DMS79 treated with DMSO at 0.1 percent for 48 hours (cell line): ENCODE measurements around the gene ANAPC2.

Source experiments
- DNase-seq: peaks from one replicate; lab custom pipeline; 2025; lab: John Stamatoyannopoulos, UW

The ANAPC2 gene

DNA sequence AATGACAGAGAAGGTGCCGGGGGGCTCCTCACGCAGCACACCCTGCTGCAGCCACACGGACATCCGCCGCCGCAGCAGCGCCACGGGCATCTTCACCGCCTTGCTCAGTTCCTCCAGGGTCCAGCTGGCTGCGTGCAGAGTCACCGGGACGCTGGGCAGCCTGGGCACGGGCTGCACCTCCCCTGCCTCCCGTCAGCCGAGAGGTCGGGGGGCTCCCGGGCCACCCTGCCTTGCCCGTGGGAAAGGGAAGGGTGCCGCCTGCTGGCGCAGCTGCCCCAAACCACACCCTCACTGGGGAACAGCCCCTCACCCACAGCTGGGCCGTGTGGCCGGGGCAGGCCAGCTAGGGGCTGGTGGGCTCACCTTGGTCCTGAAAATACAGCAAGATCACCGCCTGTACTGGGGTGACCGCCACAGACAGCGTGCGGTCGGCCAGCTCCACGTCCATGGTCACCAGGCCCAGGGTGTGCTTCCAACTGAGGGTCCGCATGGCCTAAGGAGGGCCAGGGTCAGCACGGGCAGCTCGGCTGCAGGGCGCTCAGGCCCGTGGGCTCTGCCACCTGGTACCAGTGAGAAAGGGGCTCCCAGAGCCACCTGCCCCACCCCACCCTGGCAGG is 12.9 kb downstream of the ANAPC2 start:
- no peak for DNase-seq

DNA sequence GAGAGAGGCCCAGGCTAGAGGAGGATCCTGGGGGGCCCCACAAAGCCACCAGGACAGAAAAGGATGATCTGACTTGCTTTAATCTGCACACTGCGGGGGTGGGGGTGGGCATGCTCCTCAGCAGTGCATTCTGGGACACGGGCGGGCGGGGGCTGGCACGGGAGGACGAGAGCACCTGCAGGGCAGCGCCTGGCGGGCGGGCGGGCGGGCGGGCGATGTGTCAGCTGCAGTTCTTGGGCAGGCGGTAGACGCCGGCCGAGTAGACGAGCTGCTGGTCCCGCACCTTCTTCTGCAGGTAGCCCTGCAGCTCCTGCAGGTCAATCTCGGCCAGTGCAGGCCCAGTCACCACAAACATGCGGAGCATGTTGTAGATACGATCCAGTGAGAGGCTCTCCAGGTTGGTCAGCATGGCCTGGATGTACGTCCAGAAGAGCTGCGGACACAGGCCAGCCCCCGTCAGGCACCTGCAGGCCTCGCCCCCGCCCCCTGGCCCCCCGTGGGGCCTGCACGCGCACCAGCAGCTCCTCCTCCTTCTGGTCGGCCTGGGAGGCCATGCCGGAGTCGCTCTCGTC is 13.6 kb downstream of the ANAPC2 start:
- DNase-seq: no peak

DNA sequence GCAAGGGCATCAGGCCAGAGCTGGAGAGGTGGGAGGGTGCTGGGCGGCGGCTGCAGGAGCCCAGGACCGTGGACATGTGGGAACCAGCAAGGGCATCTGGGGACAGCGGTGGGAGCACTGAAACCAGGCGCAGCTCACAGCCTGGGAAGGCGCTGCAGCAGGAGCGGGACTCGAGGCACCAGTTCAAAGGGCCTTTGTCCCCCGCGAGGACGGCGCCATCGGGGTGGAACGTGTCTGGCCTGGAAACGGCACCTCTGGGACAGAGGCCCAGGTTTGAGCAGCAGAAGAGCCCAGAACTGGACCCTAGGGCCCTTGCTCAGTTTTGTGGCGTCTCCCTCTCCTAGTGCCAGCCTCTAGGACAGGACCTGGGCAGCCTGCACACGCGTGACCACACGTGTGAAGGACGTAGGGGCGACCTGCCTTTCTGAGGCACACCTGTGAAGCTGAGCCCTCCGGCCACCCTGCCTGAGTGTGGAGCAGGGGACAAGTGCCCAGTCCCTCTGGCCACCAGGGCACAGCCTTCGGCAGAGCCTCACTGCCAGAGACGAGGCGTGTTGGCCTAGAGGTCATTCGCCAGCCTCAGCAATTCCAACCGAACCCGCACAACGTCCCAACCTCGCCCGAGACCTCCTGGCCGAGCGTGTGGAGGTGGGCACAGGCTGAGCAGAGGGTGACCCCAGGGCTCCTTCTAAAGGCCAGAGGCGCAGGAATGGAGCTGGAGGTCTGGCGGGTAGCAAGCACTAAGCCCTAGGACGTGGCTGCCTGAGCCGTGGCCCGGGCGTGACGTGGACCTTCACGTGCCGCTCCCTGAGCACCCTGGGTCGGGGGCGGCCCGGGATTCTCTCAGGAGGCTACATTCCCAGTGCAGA is 14.3 kb downstream of the ANAPC2 start:
- no peak for DNase-seq

DNA sequence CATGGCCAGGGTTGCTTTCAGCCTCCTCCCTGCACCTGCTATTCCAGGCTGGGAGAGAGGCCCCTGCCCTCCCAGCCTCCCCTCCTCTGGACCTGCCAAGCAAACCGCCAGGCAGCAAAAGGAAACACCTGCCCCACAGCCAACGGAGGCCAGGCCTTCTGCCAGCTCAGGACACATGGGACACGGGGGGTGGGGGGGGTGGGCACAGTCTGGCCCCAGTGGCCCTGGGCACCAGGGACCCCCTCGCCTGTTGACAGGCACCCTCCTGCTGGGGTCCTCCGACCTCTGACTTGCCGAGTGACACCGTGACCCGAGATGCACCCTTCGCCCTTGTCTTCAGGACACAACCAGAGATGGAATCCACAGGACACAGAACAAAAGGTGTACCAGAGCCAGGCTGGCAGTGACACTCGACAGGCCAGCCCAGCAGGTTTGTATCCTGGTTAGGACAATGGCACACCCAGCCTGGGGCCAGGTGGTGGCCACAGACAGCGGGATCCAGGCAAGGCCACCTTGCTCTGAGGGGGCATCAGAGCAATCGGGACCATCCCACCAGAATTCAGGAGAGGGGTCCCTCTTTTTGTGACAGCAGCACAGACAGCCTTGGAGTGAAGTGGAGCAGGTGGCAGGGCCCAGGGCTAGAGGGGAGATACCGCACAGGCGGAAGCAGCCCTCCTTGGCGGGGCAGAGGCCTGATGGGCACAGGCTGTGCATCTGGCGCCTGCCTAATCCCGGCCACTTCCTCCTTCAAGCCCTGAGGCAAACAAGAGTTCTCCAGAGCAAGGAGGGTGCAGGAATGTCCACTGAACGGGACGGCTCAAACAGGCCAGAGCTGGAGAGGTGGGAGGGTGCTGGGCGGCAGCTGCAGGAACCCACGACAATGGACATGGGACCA is 15.2 kb downstream of the ANAPC2 start:
- no peak for DNase-seq

DNA sequence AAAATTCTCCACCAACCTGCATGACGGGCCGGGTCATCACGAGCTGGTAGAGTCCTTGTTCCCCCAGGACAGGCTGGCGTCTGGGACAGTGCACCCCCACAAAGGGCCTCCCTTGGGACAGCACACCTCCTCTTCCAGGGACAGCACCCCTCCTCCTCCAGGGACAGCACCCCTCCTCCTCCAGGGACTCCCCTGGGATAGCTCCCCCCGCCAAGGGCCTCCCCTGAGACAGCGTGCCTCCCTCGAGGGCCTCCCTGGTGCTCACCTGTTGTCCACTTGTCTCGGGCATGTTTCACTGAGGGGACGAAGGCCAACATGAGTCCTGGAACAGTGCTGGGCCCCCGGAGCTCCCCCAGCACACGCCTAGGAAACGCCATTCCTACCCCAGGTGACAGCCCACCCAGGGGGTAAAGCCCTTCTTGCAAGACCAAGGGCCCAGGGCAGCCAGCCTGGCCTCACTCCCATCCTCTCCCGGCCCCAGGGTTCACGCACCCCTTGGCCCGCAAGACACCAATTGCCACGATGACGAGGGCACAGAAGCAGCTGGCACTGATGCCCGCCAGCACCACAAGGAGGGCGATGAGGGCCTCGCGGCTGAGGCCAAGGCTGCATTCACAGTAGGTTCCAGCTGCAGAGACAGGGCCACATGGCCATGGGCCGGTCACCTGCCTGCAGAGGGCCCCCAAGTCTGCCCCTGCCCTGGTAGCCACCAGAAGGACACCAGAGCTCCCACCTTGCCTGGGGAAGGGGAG is 17.0 kb downstream of the ANAPC2 start:
- no peak for DNase-seq

DNA sequence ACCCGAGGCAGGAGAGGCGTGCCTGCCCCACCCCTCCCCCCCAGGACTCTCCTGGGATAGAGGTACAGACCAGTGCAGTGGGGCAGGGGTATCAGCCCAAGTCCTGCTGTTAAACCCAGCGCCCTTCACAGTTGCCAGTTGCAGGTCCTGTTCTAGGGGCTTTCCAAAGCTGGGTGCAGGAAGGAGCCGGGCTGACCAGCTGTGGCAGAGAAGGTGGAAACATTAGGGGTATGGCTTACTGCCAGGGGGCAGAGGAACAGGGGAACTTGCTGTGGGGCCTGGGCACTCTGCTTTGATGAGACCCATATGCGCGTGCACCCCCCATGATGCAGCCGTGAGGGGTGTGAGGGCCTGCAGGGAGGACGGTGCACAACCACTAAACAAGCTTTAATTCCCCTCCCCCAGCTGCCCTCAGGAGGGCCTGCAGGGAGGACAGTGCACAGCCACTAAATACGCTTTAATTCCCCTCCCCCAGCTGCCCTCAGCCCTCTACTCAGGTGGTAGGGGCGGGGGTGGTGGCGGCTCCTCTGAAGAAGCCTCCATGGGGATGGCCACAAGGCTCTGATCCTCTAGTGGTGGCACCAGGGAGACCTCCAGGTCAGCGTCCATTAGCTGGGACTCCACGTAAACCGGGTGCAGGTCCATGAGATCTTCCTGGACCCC is 17.7 kb downstream of the ANAPC2 start:
- DNase-seq: no peak

DNA sequence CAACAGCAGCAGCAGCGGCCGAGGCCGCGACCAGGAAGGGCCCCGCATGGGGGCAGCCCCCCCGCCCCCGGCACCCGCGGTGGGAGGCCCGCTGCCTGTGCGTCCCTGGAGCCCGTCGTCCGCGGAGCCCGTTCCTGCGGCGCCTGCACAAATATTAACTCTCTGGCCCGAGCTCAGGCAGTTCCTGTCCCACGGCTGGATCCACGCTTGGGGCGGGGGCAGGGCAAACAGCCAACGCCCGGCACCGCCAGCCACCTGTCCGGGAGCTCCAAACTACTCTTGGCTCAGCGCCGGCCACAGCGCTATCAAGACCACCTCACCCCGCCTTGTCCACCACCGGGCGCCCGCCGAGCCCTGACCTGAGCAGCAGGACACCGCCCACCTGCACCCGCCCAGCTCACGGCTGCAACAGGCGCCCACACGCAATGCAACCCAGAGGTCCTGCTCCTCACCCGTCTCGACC is 18.4 kb downstream of the ANAPC2 start, which contains the start of gene LRRC26:
Gene LRRC26 (minus strand): TSS at position 156 of the 463 bp plus-strand sequence. CDS start 108 bp downstream, at position 48.
- DNase-seq: no peak

DNA sequence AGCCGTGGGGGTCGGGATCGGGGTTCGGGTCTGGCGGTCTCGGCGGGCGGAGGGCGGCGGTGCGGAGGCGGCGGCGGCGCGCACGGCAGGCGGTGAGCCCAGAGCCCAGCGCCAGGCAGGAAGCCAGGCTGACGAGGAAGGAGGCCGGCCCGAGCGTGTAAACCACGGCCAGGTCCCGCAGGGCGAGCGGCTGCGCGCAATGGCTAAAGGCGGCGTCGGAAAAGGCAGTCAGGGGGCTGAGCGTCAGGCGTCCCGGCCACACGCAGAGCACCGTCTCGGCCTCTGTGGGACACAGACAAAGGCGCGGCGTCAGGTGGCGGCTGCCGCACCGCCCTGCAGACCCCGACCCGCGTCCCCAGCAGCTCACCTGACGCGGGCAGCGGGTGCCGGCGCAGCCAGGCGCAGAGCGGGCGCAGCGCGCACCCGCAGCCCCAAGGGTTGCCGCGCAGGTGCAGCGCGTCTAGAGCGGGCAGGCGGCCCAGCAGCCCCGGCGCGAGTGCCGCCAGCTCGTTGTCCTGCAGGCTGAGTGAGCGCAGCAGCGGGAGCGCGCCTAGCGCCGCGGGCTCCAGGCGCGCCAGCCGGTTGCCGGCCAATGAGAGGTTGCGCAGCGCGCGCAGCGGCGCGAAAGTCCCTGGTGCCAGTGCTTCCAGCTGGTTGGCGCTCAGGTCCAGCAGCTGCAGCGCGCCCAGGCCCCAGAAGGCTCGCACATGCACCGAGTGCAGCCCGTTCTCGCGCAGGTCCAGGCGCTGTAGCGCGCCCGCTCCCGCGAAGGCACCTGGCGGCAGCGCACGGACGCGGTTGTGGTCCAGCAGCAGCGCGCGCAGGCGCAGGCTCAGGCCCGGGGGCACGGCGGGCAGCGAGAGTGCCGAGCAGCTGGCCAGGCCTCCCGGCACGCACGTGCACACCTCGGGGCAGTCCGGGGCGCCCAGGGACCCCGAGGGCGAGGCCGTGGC is 19.2 kb downstream of the ANAPC2 start:
- DNase-seq: peak; percentile 75

DNA sequence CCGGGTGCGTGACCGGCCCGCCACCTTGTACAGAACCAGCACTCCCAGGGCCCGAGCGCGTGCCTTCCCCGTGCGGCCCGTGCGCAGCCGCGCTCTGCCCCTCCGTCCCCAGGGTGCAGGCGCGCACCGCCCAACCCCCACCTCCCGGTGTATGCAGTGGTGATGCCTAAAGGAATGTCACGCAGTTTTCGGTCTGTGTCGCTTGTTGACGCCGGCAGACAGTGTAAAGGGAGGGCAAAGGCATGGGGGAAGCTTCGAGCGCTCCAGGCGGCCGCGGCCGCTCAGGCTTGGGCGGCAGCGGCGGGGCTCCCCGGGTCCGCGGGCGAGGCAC is 19.8 kb downstream of the ANAPC2 start:
- DNase-seq: peak; percentile 66

DNA sequence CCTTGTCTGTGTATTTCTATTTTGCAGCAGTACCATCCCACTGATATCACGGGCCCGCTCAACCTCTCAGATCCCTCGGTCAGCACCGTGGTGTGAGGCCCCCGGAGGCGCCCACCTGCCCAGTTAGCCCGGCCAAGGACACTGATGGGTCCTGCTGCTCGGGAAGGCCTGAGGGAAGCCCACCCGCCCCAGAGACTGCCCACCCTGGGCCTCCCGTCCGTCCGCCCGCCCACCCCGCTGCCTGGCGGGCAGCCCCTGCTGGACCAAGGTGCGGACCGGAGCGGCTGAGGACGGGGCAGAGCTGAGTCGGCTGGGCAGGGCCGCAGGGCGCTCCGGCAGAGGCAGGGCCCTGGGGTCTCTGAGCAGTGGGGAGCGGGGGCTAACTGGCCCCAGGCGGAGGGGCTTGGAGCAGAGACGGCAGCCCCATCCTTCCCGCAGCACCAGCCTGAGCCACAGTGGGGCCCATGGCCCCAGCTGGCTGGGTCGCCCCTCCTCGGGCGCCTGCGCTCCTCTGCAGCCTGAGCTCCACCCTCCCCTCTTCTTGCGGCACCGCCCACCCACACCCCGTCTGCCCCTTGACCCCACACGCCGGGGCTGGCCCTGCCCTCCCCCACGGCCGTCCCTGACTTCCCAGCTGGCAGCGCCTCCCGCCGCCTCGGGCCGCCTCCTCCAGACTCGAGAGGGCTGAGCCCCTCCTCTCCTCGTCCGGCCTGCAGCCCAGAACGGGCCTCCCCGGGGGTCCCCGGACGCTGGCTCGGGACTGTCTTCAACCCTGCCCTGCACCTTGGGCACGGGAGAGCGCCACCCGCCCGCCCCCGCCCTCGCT is 20.4 kb downstream of the ANAPC2 start:
- DNase-seq: peak; percentile 75

DNA sequence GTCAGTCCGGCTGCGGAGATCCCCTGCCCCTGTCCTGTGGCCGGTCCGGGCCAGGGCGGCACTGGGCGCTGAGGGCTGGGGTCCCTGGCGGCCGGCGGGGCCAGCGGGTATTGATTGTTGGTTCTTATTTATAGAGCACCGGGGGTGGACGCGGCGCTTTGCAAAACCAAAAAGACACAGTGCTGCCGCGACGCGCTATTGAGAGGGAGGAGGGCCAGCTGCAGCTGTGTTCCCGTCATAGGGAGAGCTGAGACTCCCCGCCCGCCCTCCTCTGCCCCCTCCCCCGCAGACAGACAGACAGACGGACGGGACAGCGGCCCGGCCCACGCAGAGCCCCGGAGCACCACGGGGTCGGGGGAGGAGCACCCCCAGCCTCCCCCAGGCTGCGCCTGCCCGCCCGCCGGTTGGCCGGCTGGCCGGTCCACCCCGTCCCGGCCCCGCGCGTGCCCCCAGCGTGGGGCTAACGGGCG is 21.0 kb downstream of the ANAPC2 start:
- peak; percentile 8 for DNase-seq

DNA sequence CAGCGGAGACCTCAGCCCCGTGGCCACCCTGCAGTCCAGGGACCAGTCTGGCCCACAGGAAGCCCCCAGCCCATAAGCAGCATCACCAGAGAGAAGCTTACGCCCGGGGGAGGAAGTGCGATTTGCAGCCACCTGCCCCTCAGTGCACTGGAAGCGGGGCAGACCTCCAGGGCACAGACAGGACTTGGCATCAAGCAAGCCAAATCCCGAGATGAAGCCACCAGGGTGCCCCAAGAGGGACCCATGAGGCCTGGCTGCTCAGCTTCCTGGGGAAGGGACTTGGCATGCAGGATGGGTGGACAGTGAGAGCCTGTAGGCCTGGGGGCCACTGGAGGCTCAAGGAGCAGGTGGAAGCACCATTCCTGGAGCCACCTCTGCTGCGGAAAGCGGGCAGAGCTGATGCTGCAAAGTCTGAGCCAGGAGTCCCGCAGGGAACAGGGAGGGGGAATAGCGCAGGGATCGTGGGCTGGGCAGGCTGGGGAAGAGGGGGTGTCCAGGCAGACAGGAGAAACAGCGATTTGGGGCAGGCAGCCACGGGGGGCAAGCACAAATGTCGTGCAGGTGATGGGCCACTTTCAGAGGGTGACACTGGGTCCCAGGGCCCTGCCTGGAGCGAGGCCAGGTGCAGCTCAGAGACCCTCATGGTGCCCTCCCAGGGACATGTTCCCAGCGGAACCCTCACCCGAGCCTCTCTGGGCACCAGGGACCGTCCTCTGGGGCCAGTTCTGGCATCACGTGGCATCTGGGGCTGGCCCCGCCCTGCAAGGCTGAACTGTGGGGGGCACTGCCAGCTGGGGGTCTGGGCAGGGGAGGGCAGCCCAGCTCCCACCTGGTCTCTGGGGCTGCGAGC is 21.8 kb downstream of the ANAPC2 start:
- DNase-seq: no peak

DNA sequence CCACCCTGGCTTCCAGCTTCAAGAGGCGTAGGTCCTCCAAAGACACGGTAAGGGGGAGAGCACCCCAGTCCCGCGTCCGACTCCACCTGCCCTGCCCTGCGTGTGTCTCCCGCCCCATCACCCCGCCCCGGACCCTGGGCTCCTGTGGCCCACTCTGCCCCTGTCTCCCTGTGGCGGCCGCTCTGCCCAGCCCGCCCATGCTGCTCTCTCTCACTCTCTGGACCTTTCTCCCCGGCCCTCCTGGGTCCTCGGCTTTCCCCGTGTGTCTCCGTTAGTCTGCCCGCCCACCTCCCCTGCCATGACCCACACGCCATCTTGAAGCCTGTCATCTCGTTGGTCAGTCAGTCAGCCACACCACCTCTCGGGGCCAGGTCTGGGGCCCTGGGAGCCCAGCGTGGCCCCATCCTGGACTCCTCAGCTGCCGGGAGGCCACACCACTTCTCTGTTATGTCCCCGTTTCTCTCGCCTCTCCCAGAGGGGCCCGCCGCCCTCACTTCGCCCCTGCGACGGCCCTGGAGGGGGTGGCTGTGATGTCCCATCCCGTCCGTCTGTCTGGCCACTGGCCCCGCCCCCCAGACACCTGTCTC is 23.0 kb downstream of the ANAPC2 start:
- no peak for DNase-seq

DNA sequence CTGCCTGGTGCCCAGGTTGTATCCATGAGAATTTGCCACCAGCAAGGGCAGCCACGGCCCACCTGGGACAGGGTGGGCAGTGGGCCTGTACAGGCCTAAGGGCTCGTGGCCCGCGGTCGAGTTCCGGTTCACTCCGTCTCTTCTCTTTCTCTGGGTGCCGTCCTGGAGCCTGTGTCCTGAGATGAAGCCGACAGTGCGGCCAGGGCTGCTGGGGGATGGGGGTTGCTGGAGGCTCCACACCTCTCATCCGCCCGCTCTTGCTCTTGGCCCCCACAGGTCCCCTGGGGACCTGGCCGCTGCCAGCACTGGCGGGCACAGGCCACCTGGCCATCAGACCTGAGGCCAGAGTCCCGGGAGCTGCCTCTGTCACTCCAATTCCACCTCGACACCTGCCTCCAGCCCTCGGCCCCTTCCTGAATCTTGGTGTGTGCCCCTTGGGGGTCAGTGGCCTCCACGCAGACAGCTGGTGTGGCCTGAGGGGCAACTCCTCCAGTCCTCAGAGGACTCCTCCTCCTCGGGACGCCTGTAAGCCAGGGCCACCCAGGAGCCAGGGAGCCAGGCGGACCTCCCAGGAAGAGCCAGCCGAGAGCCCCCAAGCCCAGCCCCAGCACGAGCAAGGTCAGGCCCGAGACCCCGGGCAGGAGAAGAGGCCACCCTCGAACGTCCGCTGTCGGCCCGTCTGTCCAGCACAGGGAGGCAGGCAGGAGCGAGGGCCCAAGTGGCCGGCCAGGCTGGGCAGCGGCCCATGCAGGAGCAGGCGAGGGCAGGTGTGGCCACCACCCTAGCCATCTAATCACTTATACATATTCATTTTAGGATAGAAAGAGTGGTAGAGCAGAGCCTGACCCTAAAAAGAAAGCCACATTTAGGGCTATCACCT is 23.8 kb downstream of the ANAPC2 start:
- no peak for DNase-seq

DNA sequence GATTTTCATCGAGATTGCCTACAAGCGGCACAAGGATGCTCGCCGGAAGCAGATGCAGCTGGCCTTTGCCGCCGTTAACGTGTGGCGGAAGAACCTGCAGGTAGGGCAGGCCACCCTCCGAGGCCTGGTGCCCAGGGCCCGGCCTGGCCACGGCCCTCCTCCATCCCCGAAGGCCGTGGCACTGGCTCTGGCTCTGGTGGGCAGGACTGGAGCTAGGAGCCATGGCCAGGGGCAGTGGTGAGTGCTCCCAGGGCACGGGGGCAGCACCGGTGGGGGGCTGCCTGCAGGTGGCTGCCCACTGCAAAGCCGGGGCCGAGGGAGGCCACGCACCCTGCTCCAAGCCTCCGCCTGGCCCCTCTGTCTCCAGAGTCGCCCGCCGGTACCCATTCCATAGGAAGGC is 24.6 kb downstream of the ANAPC2 start:
- DNase-seq: no peak

DNA sequence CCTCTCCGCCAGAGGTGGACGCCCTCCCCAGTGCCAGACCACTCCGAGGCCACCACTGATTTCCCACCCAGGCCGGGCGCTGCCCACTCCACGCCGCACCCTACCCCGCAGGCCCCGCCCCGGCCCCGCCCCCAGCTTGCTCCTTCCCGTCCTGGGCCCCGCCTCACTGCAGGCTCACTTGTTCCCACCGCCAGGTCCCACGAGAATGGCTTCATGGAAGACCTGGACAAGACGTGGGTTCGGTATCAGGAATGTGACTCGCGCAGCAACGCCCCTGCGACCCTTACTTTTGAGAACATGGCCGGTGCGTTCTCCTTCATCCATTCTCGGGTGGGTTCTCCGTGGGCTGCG is 25.0 kb downstream of the ANAPC2 start:
- DNase-seq: no peak
